H1 (cell line): ENCODE results near the gene ZNF74. TPM values are rescaled to one million over a fixed set of nuclear protein-coding genes. Genes with fewer than 3 reads are reported as not detected.

ENCODE experiments used
- CHD7 ChIP-seq: fragments of 300-600 bp; sonication (generic); IDR thresholded peaks from 2 replicates; pipeline ENCODE4 v1.7.1; 2012; ENCODE audit warnings: low read length, moderate library complexity, mild to moderate bottlenecking, inconsistent platforms; ENCODE audit not compliant: insufficient replicate concordance
- CTBP2 ChIP-seq: IDR thresholded peaks from 2 replicates; pipeline ENCODE4 v1.7.0; 2011; ENCODE audit warnings: borderline replicate concordance, mild to moderate bottlenecking, moderate library complexity, mixed read lengths, low read length; ENCODE audit not compliant: insufficient read depth, insufficient read length
- GABPA ChIP-seq: IDR thresholded peaks from 2 replicates; pipeline ENCODE4 v1.6.1; 2011; ENCODE audit warnings: mild to moderate bottlenecking, low read length, moderate library complexity, borderline replicate concordance; ENCODE audit not compliant: insufficient read depth
- KDM4A ChIP-seq: IDR thresholded peaks from one replicate; pipeline ENCODE4 v1.7.1; 2012; ENCODE audit warnings: low read depth, mild to moderate bottlenecking, moderate library complexity, low read length, inconsistent platforms; ENCODE audit not compliant: severe bottlenecking
- MAX ChIP-seq: IDR thresholded peaks from 2 replicates; pipeline ENCODE4 v1.6.1; 2012; ENCODE audit warnings: inconsistent platforms
- RBBP5 ChIP-seq: IDR thresholded peaks from 2 replicates; pipeline ENCODE4 v1.7.1; 2012; ENCODE audit warnings: low read depth, mild to moderate bottlenecking, inconsistent platforms, low read length, moderate library complexity, borderline replicate concordance
- SAP30 ChIP-seq: fragments of 300-600 bp; sonication (generic); IDR thresholded peaks from 2 replicates; pipeline ENCODE4 v1.7.1; 2012; ENCODE audit warnings: low read length, moderate library complexity, mild to moderate bottlenecking, inconsistent platforms; ENCODE audit not compliant: insufficient read depth, insufficient replicate concordance
- polyA plus RNA-seq, 7 experiments: library from polyadenylated mRNA; depleted of rRNA in 3 of 7; stranded (reverse) in 5 of 7; unstranded in 2 of 7; fragments of >200 nt in 5 of 7; fragments of 200-250 nt in 2 of 7; gene quantifications; 1 replicate in 5 of 7; 2 replicates in 1 of 7; 4 replicates in 1 of 7; pipeline versions ENCODE4 v1.2.1 to v1.2.3, GENCODE V29; 2011 to 2013; ENCODE audit warnings: missing spikeins in 2 of 7, mixed read lengths in 2 of 7
- total RNA-seq: library from RNA; stranded (reverse); fragmentation: NEBNext Ultra II Directional; extraction: Animal tissue kit (Norgen Biotek cat#: 25700); gene quantifications from 2 replicates; pipeline ENCODE4 v1.2.1, GENCODE V29; 2021

The ZNF74 gene
- total and polyA plus RNA-seq, 2 of the 8 experiments (the other 6 are each of a cell fraction or from before 2014, with no cell fraction given): 29.7 to 45.7 TPM

GRCh38 chr22:20441631-20442484, 47.9 kb downstream of the ZNF74 start (continued):
- TF ChIP-seq CTBP2 (no peak), RBBP5 (no peak), KDM4A (no peak), SAP30 (no peak), CHD7 (no peak), MAX (no peak), GABPA (no peak)
